Cortex of kidney (tissue), 1 donor: Measurements from ENCODE around the gene USP10.

ENCODE experiments used
- DNase-seq: peaks from one replicate; lab custom pipeline; 2025; lab: John Stamatoyannopoulos, UW

Gene USP10

DNA sequence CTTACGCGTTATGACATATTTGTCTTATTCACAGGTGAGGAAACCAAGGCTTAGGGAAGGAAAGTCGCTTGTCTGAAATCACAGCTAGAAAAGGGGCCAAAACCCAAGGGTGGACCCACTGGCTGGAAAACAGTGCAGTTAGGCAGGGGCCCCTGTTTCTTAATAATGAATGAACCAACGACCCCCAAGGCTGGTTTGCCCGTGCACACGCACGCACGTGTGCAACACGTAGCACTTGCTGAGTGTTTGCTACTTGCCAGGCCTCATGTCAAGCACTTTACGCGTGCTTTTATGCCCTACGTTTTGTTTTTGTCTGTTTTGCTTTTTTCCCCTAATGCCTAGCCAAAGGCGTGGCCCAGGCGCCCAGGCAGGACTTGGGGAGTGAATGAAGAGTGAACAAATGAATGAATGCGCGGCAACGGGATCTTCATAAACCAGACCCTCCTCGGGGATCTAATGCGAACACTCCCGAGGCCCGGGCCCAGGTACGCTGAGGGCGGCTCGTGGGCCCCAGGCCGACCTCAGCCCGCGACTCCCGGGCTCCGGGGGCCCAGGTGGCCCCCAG is 571 bp upstream of the USP10 start:
- DNase-seq: no peak

DNA sequence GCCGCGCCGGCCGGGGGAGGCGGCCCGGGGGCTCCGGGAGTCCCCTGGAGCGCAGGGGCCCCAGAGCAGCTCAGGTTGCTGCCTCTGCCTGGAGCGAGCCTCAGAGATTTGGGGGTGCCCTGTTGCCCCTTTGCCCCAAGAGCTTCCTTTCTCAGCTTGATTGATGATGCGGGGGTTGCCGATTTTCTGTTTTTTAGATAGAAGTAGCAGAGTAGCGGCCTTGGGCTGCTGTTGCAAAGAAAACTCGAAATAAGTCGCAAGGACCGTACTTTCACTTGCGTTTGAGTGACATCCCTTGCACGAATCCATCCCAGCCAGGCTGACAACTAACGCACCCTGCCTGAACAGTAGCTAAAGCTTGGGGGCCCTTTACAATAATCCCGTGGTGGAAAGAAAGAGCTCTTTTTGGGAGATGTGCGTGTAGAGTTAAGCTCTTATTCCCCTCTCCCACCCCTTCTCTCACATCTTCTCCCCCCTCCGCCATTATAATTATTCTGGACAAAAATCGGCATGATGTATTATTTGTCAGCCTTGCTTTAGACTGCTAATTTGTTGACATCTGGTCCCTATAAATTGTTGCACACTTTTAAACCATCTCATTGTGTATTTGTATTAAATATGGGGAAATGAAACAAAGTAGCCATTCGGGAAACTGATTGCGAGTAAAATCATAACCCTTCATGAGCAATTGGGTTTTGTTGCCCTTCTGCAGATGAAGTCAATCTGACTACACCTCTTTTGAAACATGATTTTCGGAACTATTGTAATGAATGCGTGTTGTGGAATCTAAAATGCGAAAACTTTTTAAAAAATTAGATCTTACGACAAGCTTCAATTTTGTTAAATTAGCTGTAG is 873 bp downstream of the USP10 start:
- no peak for DNase-seq

DNA sequence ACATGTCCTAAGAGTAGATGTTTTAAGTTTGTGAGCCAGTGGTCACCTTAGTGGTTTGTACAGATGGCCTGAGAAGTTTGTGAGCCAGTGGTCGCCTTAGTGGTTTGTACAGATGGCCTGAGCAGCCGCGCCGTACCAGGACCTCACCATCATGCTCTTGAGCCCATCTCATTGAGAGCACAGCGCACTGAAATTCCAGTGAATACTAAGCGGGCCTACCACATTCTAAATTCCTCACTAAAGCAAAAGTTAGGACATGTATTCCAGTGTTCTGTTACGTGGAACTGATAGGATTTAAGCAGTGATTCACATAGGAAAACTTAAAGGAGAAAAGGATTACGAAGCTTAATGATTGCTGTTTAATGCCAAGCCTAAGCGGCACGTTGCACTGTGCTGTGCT is 3.9 kb downstream of the USP10 start:
- DNase-seq: no peak

DNA sequence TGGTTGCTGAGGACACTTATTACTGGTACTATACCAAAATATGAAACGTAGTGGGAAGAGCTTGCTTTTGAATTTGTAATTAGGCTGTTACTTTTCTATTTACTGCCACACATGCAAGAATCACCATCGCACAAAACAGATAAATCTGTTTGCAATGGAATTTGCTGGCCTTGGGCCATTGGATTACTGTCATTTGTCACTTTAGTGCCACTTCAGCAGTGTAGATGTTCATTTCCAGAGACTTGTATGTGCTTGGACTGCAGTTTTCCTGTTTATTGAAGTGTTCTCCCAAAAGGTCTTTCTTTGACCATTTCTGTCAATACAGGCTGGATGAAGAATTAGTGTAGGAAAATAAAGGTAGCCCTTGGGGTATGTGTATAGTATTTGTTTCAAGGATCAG is 4.5 kb downstream of the USP10 start:
- DNase-seq: no peak

DNA sequence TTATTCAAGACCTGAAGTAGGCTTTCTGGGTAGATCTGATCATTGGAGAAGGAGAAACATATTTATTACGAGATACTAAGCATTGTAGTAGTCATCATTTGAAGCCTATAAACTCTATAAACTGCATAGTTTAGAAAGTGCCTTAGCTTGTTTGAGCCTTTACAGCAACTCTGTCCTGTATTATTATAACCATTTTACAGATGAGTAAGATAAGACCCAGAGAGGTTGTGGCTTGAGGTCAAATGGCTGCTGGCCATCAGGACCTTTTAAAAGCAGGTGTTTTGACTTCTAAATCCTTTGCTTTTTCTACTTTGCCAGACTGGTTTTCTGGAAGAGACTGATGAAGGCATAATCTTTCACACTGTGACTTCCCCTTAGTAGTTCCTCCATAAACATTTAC is 7.1 kb downstream of the USP10 start:
- DNase-seq: no peak

DNA sequence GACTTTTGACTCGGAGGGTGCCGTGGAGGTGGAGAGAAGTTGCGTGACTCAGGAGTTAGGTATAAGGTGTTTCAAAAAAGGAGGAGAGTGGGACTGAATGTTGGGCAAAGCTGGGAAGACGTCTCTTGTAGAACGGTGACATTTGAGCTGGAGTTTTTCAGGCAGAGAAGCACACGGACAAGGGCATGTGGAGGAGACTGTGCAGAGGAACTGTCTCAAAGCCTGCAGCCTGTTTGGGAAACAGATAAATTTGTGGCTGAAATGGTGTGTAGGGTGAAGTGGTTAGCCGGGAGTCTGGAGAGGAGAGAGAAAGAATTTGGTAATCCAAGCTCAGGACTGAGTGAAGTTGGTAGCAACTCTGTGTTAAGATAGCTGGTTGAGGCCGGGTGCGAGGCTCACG is 9.8 kb downstream of the USP10 start:
- DNase-seq: no peak

DNA sequence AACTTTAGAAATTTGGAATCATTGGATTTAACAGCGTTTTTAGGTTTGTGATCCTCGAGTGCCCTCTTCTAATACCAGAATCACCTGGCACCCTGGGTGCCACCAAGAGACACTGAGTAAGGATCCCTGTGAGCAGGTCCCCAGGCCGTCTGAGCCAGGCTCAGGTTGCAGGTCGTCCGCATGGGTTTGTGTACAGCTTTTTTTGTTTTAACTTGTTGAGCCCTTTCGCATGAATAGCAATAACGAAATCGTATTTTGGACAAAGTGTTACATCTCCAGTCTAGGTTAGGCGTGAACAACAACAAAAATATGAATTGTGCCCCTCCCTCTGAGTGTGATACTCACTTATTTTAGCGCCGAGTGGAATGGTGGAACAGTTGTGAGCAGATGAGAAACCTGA is 10.9 kb downstream of the USP10 start:
- DNase-seq: no peak

DNA sequence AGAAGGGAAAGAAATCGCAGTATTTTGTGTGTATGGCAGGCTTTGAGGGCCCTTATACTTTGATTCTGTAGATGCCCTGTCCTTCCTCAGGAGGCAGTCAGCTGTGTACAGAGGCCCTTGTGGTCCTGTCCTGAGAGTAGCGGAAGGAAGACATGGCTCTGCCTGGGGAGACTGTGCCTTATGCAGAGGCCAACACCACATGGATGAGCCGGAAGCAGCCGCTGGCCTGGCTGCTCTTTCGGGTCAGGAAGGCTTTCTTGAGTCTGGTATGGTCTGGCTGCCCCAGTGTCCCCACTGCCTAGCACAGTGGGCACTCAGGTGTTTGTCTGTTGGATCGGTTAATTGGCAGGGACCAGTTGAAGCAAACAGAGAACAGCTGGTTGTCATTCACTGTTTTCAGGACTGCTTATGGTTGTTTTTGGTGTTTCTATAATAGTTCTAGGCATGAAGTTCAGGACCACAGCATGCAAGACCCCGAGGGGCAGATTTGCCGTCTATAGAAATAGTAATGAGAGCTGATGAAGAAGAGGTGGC is 12.4 kb downstream of the USP10 start:
- DNase-seq: no peak

DNA sequence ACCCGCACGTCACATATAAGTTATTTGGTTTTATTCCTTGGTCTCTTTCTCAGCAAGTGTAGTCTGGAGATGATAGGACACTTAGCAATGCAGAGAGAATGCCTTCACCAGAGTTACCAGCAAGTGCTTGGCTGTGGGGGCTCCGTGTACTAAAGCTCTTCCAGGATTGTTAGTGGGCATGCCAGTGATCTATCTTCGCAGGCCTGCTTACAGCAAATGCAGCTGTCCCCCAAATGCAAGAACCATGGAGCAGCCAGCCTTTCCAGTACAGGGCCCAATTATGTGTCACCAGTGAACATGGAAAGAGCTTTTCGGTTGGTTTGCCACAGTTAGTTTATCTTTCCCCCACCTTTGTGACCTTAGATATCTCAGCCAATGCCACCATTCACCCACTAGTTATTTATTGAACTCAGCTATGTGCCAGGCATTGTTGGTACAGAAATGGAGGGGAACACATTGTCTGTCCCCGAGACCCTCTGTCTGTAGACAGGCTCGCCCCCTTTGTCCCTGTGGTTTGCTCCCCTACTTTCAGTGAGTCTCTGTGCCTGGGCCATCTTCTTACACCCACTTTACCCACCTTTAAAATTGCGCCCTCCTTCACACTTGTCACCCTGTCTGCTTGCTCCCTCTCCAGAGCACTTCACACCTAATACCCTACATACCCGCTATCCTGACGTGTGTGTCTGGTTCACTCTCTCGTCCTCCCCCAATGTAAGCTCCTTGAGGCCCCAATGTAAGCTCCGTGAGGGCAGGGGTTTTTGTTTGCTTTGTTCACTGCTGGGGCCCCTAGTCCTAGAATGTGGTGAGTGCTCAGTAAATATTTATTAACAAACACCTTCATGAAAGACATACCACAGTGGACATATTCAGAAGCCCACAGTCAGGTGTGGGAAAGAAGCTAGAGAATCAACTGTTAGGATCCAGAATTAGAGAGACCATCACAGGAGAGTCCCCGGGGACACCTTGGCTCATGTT is 13.3 kb downstream of the USP10 start:
- DNase-seq: no peak

DNA sequence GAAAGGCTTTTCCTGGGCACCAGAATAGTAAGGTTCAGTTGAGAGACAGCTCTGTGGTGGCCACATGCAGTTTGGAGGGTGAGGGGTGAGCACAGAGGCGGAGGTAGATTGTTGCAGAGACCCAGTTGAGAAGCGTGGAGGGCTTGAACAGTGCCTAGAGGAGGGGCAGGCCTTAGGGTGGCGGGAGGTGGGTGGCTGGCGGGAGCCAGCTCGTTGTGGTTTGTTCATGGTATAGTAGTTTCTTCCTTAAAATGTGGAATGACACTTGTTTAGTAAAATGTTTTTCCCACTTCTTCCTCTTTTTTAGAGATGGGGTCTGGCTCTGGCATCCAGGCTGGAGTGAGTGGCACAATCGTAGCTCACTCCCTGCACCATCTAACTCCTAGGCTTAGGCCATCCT is 14.2 kb downstream of the USP10 start:
- no peak for DNase-seq

DNA sequence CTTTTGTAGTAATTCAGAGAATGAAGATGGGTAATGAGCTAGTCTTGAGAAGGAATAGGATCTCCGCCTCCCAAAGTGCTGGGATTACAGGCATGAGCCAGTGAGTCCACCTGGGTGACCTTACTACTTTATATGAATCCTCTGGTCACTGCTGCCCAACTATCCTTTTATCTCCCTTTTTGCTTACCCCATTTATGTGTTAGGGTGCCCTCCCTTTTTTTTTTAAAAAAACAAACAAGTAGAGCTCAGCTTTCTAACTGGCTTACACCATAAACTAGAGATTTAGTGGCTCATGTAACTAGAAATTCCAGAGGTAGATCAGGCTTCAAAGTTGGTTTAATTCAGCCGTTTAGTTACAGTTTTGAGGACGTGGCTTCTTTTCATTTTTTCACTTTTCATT is 15.6 kb downstream of the USP10 start:
- no peak for DNase-seq

DNA sequence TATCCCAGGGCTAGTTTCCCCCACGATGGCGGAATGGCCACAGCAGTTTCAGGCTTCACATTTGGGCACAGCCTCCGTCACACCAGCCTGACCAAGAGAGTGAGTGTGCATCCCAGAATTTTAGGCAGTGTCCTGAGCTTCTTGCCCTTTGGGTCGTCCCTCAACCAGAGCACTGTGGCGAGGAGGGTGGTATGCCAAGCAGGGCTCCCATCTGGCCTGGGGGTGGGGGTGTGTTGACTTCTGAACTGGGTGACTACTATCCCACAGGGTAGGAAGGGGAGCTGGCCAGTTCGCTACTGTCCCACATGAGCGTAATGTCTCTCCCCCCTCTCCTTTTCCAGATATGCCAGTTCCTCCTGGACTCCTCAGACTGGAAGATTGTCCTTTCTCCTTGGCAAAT is 16.1 kb downstream of the USP10 start:
- no peak for DNase-seq

DNA sequence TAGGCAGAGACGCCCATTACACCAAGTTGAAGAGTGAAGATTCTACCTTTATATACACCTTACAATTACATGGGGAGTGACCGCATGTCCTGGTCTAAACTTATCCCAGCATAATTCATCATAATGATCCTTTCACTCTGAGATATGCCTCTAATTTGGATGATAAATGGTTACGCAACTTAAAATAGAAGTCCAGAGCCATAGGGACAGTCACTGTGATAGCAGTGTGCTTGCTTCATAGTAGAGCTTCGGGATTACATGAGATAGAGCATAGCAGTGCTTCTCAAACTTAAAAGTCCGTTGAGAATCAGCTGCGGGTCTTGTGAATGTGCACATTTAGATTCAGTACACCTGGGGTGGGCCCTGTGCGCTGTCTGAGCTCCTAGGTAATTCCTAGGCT is 16.9 kb downstream of the USP10 start:
- DNase-seq: no peak

DNA sequence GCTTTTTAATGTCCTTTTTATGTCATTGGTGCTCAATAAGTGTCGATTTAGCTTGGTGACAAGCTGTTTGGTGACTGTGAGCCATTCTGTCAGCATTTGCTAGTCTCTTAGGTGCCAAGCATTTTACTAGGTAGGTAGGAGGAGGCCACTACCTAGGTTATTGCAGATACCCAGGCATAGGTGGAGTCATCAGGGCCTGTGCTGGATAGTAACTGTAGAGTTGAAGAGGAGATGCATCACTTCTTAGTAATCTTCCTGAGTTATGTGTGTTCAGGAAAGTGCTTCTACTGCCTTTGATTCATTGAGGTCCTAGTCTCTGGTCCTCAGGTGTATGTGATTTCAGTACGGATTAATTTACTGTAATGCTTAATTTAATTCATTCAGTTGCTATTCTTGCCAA is 17.7 kb downstream of the USP10 start:
- DNase-seq: no peak

DNA sequence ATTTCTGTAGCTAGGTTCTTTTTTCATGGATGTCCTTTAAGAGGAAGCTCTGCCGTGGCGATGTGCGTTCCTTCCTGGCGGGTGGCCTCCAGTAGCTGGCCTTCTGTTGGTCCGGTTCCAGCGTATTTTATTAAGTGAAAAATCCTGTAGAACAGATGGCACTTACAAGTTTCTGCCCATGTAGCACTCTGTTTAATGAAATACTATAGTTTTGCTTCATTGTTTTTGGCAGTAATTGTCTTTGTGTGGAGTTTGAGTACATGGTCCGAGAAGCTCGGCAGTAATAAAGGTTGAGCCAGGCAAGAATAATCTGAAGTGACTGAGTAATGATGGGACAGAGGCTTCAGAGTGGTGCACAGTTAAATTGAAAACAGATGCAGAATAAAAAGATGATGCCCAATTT is 20.4 kb downstream of the USP10 start:
- DNase-seq: no peak

DNA sequence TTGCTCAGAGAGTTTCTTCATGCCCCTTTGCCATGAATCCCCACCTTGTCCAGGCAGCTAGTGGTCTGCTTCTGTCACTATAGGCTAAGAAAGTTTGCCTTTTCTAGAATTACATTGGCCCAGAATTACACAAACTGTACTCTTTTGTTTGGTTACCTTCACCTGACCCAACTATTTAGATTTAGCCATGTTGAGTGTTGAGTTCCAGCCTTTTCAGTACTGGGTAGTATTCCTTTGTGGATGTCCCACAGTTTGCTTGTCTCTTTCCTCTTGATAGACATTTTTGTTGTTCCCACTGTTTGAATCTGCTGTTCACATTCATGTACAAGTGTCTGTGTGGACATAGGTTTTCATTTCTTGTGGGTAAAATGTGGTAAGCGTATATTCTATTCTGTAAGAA is 22.3 kb downstream of the USP10 start:
- no peak for DNase-seq

DNA sequence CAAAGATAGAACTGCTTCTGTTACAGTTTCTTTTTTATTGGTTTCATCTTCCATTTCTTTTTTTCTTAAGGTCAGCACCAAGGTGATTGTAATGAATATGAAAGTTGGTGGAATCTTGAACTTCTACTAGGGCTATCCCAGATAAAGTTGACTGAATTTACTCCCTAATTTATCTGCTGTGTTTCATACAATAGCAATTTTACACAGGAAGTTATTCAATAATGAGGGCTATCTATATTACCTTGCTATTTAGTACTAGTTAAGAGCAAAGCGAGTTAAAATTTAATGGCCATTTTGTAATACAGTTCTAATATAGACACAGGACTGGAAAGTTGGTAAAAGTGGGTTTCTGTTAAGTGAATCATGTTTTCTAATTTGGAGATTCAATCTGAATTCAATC is 24.1 kb downstream of the USP10 start:
- DNase-seq: no peak

DNA sequence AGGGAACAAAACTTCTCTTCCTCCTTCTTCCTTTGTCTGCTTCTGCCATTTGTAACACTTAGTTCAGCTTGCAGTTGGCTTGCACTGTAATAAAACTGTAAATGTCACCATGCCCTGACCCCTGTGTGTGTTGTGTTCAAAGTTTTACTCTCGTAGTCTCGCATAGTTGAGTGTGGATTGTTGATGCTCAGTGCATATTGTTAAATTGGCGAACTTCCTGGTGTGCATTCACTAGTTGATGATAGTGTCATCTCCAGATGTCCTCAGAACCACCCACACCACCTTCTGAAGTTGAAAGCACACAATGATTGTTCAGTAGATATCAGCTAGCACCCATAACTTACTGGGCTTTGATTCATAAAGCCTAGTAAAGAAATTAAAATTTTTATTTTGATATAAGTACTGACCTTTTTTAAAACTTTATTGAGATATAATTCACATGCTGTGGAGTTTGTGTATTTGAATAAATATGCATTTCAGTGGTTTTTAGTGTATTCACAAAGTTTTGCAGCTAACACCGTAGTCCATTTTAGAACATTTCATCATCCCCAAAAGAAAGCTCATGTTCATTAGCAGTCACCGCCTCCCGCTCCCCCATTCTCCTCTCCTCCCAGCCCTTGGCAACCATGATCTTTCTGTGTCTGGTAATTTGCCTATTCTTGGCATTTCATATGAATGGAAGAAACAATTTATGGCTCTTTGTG is 25.0 kb downstream of the USP10 start:
- DNase-seq: no peak

DNA sequence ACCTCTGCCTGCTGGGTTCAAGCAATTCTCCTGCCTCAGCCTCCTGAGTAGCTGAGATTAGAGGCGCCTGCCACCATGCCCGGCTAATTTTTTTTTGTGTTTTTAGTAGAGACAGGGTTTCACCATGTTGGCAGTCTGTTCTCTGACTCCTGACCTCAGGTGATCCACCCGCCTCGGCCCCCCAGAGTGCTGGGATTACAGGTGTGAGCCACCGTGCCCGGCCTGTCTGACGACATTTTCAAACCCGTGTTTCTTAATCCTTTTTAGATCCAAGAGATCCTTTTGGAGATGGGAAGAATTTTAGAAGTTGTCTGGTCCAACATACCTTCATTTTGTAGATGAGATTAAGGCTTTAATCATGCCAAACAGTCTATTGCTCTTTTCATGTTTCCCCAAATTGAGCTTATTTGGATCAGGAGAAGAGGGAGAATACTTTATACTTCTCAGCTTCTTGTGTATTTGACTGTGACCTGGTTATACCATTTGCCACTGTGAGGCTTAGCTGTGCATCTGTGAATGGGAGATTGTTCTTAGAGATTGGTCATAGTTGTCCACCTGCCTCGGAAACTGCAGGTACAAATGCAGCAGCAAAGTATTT is 25.8 kb downstream of the USP10 start:
- DNase-seq: no peak

DNA sequence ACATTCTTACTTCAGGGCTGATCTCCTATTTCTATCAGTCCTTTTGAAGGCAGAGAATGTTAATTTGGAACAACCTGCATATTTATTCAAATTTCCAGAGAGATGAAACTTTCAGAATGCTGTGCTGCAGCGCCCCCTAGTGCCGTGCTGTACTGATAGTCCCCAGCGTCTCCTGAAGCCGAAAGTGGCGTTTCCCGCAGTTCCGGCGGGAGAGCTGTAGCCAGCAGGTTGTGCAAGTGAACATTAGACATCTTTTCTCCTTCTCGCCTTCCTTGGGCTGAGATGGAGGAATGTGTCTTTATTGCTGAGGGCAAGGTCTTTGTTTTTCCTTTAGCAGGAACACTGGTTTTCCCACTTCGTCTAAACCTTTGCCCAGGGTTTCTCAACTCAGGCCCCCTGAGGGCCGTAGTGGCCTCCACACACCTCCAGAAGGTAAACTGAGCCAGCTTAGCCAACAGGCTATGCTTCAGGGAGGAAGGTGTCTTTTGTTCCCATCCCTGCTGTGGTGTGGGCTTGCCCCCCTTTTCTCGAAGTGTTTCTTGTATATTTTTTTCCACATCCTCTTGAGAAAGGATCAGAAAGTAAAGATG is 26.4 kb downstream of the USP10 start:
- no peak for DNase-seq
